ENCODE measurements around the gene RAB8B. TPM values are rescaled to one million over a fixed set of nuclear protein-coding genes. Genes with fewer than 3 reads are reported as not detected.

Gene RAB8B
- total and polyA plus RNA-seq, 2 of the 13 experiments (the other 11 are each of a cell fraction or from before 2014, with no cell fraction given) = 6.8 to 14.2 TPM

DNA sequence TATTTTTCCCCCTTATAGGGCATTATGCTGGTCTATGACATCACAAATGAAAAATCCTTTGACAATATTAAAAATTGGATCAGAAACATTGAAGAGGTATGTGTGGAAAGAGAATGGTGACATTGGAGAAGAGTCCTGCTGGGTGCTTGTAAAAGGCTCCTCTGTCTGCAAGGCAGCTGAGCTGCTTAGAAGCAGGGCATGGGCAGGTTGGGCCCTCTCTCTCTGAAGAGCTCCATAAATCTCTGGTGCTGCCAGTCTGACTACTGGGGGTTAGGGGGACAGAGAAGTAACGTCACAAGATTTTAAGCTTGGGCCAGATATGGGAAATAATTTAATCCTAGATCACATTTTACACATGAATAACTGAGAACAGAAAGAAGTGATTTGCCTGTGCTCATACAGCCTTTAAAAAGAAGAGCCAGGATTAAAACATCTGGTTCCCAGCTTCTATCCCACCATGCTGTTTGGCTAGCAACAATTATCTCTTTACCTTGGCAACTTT is 66.1 kb downstream of the RAB8B start:
- intact Hi-C loops (cut with micrococcal nuclease; ENCODE audit: unreplicated experiment) = no loop called here
- ATAC-seq (no peak), FAIRE-seq (no peak)

More for the DNA sequence above, 66.1 kb downstream of the RAB8B start:
- no peak overlapping the region for H3K4me3 ChIP-seq (replicated peaks in 1 of 3; ENCODE audit: insufficient read depth in 1 of 3, low read depth in 2 of 3, low read length in 3 of 3)
- H3K27me3 ChIP-seq (ENCODE audit: control insufficient read depth in 1 of 2, insufficient read depth in 2 of 2, low read length in 2 of 2) = no peaks in the 10 kb centered on the region
- 80% methylated on average over 1 of the region's 1 CpG for WGBS (ENCODE audit: low lambda C conversion rate)
- no peak overlapping the region for H2AFZ ChIP-seq (ENCODE audit: low read length)
- no TSS peak for BruUV-seq (replicated peaks)
- H3K36me3 ChIP-seq (replicated peaks in 1 of 2; ENCODE audit: control insufficient read depth in 1 of 2, insufficient read depth in 2 of 2, low read length in 2 of 2) = peaks cover 2 to 4% of the 10 kb centered on the region in 2 experiments; a peak in 1 of 5 replicates
- in situ Hi-C loops (cut with HindIII; ENCODE audit: extremely low pct_ligation_motif_present, low pct_unique_long_range_greater_than_20kb) = no loop called here
- CTCF ChIA-PET (ENCODE audit: low intra/inter-chr PET ratio, low total read pairs) = no interaction called here
- no peaks in the 10 kb centered on the region for H3K9me3 ChIP-seq (ENCODE audit: low read length)
- H3K9ac ChIP-seq (ENCODE audit: insufficient read depth, low read depth, low read length) = no peak overlapping the region
- TF ChIP-seq, protein P1, sequence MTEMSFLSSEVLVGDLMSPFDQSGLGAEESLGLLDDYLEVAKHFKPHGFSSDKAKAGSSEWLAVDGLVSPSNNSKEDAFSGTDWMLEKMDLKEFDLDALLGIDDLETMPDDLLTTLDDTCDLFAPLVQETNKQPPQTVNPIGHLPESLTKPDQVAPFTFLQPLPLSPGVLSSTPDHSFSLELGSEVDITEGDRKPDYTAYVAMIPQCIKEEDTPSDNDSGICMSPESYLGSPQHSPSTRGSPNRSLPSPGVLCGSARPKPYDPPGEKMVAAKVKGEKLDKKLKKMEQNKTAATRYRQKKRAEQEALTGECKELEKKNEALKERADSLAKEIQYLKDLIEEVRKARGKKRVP (CRISPR knock-in tag; IDR thresholded peaks at IDR 0.05) = no peak
- TF ChIP-seq ZMAT3 (CRISPR knock-in tag; conservative IDR thresholded peaks at IDR 0.05) (no peak), ZSCAN21 (CRISPR knock-in tag; IDR thresholded peaks at IDR 0.05; ENCODE audit: borderline replicate concordance) (no peak), CCDC6 (CRISPR knock-in tag; IDR thresholded peaks at IDR 0.05) (no peak), ZNF225 (CRISPR knock-in tag; IDR thresholded peaks at IDR 0.05) (no peak), TEF (CRISPR knock-in tag; IDR thresholded peaks at IDR 0.05) (no peak)
- H4K20me1 ChIP-seq (ENCODE audit: insufficient read depth, low read length) = no peaks in the 10 kb centered on the region
- DNase-seq (ENCODE audit: low spot score) = no peak
- H3K4me1 ChIP-seq (ENCODE audit: insufficient read depth, low read length) = peaks cover 26% of the 10 kb centered on the region
- no peak overlapping the region for H3K4me2 ChIP-seq (ENCODE audit: low read depth, low read length)
- POLR2A ChIA-PET = no interaction called here
- H3K79me2 ChIP-seq (ENCODE audit: insufficient read depth, low read length) = no peaks in the 10 kb centered on the region
- no peak overlapping the region for H3K27ac ChIP-seq (ENCODE audit: extremely low read length, insufficient read depth, low read length)

Data from HepG2 (cell line).